ENCODE data around the gene HNF1B.
"Not testable (repeated sequence)": the region's sequence is repeated elsewhere in the genome, so short reads cannot be mapped to it uniquely, and the experiment has no call there.

GRCh38 chr17:37782460-37782859 lies 37.6 kb upstream of the HNF1B start:
- TF ChIP-seq POLR2AphosphoS5, CTCF, POLR2A (IDR thresholded peaks at IDR 0.05): not testable (repeated sequence)

All from prostate gland (tissue), 2 donors.